Right lung (tissue), 5 donors: ENCODE measurements around the gene ITSN1. TPM values are rescaled to one million over a fixed set of nuclear protein-coding genes. Genes with fewer than 3 reads are reported as not detected.

Source experiments
- polyA plus RNA-seq, 5 donors: library from polyadenylated mRNA; unstranded; fragments of 120-200 nt; gene quantifications; one replicate each; pipeline versions ENCODE4 v1.2.1 to v1.2.3, GENCODE V29; 2013; ENCODE audit warnings: inconsistent platforms in 1 of 5, low replicate concordance in 1 of 5; ENCODE audit not compliant: insufficient read length in 5 of 5, insufficient read depth in 1 of 5

ITSN1 gene
- polyA plus RNA-seq, 5 donors: 39.1 to 57.2 (median 48.7) TPM

Other genes with a start within 250 kb of the ITSN1 start
- gene IFNGR2, start 239.1 kb upstream of the ITSN1 start, polyA plus RNA-seq: 10 to 100 TPM; 69.5 to 83.6 (median 75.5) TPM
- gene TMEM50B, start 162.5 kb upstream of the ITSN1 start, polyA plus RNA-seq: 10 to 100 TPM; 52.8 to 96.0 (median 56.1) TPM
- 1 to 10 TPM; 3.0 to 4.6 (median 3.4) TPM for gene DNAJC28, start 150.8 kb upstream of the ITSN1 start, polyA plus RNA-seq
- 10 to 100 TPM; 66.2 to 93.3 (median 77.4) TPM for gene GART, start 100.4 kb upstream of the ITSN1 start, polyA plus RNA-seq
- 100 to 1,000 TPM; 299 to 439 (median 420) TPM for gene SON, start 99.5 kb upstream of the ITSN1 start, polyA plus RNA-seq
- gene DONSON, start 53.8 kb upstream of the ITSN1 start, polyA plus RNA-seq: 10 to 100 TPM; 32.3 to 51.6 (median 42.4) TPM
- gene CRYZL1, start 760 bp upstream of the ITSN1 start, polyA plus RNA-seq: 10 to 100 TPM; 48.9 to 79.3 (median 76.7) TPM